SW480 (cell line): ENCODE measurements around the gene SMDT1.

Experiments used
- DNase-seq: peaks from one replicate; pipeline ENCODE4 v3.0.0-alpha.2; 2016; ENCODE audit warnings: low spot score

Gene SMDT1

GRCh38 chr22:42079319-42080251 is at the start of gene SMDT1:
TSS of gene SMDT1 (plus strand) at chr22:42079700. CDS start at chr22:42079769, 69 bp downstream.
- DNase-seq, result peak; percentile 97

GRCh38 chr22:42033263-42034181 is 46.0 kb upstream of the SMDT1 start:
- no peak for DNase-seq

GRCh38 chr22:42035256-42035655 is 44.2 kb upstream of the SMDT1 start:
- no peak for DNase-seq

GRCh38 chr22:42039271-42039670 is 40.2 kb upstream of the SMDT1 start:
- no peak for DNase-seq

- DNase-seq, result no peak
These were observed 37.7 kb upstream of the SMDT1 start for GRCh38 chr22:42041784-42042183.

- DNase-seq, result no peak
These were observed 28.8 kb upstream of the SMDT1 start for GRCh38 chr22:42050641-42051180.

- DNase-seq, result no peak
These were observed 26.7 kb upstream of the SMDT1 start for GRCh38 chr22:42052765-42053164.

GRCh38 chr22:42056757-42057511 is 22.6 kb upstream of the SMDT1 start:
- no peak for DNase-seq

- DNase-seq, result no peak
These were observed 19.0 kb upstream of the SMDT1 start for GRCh38 chr22:42060489-42060888.

GRCh38 chr22:42061041-42061440 is 18.5 kb upstream of the SMDT1 start:
- no peak for DNase-seq

GRCh38 chr22:42062506-42063170 is 16.9 kb upstream of the SMDT1 start:
- DNase-seq, result no peak

- DNase-seq, result no peak
These were observed 14.9 kb upstream of the SMDT1 start for GRCh38 chr22:42064629-42065028.

GRCh38 chr22:42065438-42066125 is 13.9 kb upstream of the SMDT1 start:
- DNase-seq, result no peak

GRCh38 chr22:42066126-42066761 is 13.3 kb upstream of the SMDT1 start:
- DNase-seq, result no peak

GRCh38 chr22:42066937-42067336 is 12.6 kb upstream of the SMDT1 start:
- DNase-seq, result no peak

- DNase-seq, result no peak
These were observed 11.7 kb upstream of the SMDT1 start for GRCh38 chr22:42067671-42068251.

GRCh38 chr22:42068291-42068690 is 11.2 kb upstream of the SMDT1 start:
- no peak for DNase-seq

GRCh38 chr22:42069801-42070516 is 9.5 kb upstream of the SMDT1 start:
- no peak for DNase-seq
